Left renal cortex interstitium (tissue), 4 donors: ENCODE data around the gene GRIA1. TPM values are rescaled to one million over a fixed set of nuclear protein-coding genes. Genes with fewer than 3 reads are reported as not detected.

Experiments used
- DNase-seq, 4 donors: peaks; one replicate each; pipeline ENCODE4 v3.0.0-alpha.2; 2013; ENCODE audit warnings: low read depth in 4 of 4, low spot score in 2 of 4, missing footprints in 1 of 4
- polyA plus RNA-seq, 4 donors: library from polyadenylated mRNA; unstranded; fragments of 120-200 nt; gene quantifications; one replicate each; pipeline ENCODE4 v1.2.1, GENCODE V29; 2013; ENCODE audit not compliant: insufficient read length in 4 of 4

The GRIA1 gene
- polyA plus RNA-seq, 4 donors, result 0.97 to 5.8 (median 3.5) TPM

- no peak for DNase-seq
Observed at GRCh38 chr5:153543959-153544470, 53.5 kb downstream of the GRIA1 start.

DNA sequence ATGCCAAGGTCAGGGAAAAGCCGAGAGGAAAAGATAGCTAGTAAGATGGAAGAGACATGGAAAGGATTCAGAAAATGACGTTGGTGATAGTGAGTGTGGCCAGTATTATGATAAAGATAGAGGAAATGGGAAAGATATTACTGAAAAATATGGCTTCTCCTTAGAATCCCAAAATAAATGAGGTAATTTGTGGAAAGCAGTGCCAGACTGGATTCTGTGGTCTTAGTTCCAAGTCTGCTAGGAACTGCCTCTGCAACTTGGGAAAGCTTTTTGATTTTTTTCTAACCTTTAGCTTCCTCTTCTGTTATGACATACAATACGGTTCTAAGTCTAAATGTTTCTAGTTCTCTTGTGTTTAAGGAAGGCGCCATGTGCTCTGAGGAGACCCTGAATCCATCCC is 54.2 kb downstream of the GRIA1 start:
- no peak for DNase-seq

GRCh38 chr5:153546566-153546965 is 56.1 kb downstream of the GRIA1 start:
- no peak for DNase-seq

DNA sequence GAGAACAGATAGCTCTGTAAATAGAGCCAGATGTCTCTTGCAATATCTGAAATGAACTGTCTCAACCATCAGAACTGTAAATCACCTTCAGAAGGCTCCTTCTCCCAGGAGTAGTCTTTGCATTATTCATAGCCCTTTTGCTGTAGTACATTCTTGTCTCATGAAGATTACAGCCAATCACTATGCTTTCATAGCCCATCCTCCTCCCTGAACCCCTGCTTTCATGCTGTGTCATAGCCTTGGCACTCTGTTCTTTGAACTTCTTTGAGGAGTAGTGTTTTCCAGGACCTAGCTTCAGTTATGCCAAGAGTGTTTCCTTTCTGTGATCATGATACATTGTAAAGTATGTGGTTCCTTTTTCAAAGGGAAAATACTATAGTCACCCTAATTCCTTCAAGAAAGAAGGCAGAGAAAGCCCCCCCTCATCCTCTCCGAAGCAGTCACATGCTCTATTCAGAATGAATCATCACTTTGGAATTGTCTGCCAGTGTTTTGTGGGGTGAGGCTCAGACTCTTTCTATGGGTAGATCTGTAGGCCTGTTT is 61.1 kb downstream of the GRIA1 start:
- no peak for DNase-seq

DNA sequence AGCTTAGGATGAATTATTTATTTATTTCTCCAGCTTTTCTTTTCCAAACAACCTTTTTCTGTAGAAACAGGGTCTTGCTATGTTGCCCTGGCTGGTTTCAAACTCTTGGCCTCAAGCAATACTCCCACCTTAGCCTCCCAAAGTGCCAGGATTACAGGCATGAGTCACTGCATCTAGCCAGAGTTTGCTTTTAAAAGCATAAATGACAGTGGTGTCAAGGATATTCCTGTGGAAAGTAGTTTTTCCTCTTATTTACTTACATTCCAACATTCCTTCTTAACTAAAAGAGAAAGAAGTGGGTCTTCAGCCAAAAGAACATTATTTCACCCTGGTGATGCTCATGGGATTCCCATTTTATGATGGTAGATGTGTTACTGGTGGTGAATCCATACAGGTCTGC is 62.4 kb downstream of the GRIA1 start:
- DNase-seq, result no peak

DNA sequence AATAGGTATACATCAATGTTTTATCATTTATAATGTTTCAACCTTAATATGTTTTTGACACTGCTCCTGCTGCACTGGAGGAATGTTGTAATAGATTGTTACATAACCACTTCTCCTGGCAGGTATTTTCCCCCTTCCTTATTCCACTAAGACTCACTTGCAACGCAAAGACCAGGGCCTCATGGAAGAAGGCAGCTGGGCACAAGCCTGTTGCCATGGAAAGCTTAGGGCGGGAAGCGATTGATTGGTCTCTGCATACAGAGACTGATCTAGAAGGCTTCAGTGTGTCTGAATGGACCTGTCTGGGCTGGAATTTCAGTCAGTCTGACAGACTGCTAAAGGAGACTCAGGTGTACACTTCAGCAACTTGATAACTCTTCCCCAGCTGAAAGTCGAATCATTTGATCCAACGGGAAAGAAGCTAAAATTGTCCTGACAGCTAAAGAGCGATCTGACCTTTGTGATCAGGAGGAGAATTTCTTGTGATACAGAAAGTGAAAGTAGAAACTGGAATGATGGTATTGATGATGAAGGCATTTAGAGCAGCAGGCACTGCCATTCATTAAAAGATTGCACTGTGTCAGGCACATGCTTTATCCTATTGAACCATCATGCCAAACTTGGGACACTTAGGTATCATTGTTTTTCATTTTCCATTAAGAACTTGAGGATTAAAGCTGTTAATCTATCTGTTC is 65.1 kb downstream of the GRIA1 start:
- DNase-seq, result no peak

GRCh38 chr5:153558957-153559356 is 68.5 kb downstream of the GRIA1 start:
- no peak for DNase-seq

DNA sequence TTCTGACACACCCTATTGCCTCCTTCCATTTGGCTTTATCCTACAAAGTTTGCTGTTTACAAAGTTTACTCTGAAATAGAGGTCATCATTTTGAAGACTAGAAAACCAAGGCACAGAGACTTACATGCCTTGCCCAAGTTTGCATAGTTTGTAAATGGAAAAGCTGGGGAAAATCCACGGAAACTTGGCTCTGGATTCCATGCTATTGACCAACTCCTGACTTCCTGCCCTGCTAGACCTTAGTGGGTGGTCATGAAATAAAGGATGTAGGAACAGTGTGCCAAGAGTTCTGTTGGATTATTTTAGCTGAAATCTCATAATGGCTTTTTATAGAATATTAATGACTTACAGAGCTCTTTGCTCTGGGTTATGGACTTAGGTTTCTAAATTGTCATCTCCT is 69.5 kb downstream of the GRIA1 start:
- no peak for DNase-seq

GRCh38 chr5:153562189-153562588 is 71.7 kb downstream of the GRIA1 start:
- no peak for DNase-seq

DNA sequence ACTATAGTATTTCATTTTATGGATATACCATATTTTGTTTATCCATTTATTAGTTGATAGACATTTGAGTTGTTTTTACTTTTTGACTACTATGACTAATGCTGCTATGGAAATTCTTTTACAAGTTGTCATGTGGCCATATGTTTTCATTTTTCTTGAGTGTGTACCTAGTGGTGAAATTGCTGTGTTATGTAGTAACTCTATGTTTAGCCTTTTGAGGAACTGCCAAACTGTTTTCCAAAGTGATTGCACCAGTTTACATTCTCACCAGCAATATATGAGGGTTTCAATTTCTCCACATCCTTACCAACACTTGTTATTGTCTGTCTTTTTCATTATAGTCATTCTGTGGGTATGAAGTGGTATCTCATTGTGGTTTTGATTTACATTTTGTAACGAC is 75.4 kb downstream of the GRIA1 start:
- DNase-seq, result no peak

GRCh38 chr5:153569036-153569435 is 78.6 kb downstream of the GRIA1 start:
- no peak for DNase-seq

- no peak for DNase-seq
Observed at GRCh38 chr5:153571162-153571561, 80.7 kb downstream of the GRIA1 start.

- no peak for DNase-seq
Observed at GRCh38 chr5:153572411-153573145, 82.1 kb downstream of the GRIA1 start.

- DNase-seq, result no peak
Observed at GRCh38 chr5:153573326-153574033, 83.0 kb downstream of the GRIA1 start.

- no peak for DNase-seq
Observed at GRCh38 chr5:153584126-153584959, 93.9 kb downstream of the GRIA1 start.

- DNase-seq, result no peak
Observed at GRCh38 chr5:153584960-153585359, 94.5 kb downstream of the GRIA1 start.

- no peak for DNase-seq
Observed at GRCh38 chr5:153585622-153586277, 95.3 kb downstream of the GRIA1 start.

GRCh38 chr5:153592081-153592480 is 101.6 kb downstream of the GRIA1 start:
- DNase-seq, result no peak

GRCh38 chr5:153594785-153595184 is 104.3 kb downstream of the GRIA1 start:
- no peak for DNase-seq

- no peak for DNase-seq
Observed at GRCh38 chr5:153598099-153598498, 107.6 kb downstream of the GRIA1 start.
